Activated CD4-positive, alpha-beta T cell treated with anti-CD3 and anti-CD28 coated beads, Interleukin-2, amount 50 U/mL, for 4 hours (primary cell): Measurements from ENCODE around the gene DCTD.

Experiments used
- DNase-seq, 2 experiments: peaks; one replicate each; pipeline ENCODE4 v3.0.0-alpha.2; 2020

Gene DCTD

DNA sequence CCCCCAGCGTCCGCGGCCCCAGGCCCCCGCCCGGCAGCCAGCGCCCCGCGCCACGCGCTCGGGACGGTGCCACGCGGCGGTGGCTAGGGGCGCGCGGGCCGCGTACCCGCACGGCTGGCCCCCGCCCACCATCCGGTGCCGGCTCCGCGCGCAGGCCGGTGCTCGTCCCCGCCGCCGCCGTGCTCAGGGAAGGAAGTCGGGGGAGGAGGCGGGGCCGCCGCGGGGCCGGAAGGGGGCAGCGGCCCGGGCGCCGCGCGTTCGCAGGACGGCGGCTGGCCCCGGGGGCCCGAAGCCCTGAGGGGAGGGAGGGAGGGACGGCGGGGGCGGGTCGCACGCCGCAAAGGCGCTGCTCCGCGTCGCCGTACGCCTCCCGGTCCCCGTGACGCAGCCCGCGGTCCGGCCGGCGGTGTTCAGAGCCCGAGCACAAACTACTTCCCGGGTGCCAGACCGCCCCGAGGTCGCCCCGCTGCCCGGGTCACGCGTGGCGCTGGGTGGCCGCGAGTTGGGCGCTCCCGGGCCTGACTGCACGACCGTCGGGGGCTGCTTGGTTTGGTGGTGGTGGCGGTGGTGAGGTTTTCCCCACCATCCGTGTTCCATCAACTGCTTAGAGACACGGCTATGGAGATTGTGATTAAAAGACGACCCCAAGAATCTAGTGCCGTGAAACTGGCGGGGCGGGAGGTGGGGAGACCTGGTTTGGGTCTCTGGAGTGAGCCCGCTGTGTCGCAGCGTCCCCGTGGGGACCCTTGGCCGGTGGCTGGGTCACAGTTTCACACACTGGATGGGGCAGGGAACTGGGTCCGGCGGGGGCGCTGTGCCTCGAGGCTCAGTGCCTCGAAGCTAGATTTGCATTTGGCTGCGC, at the start of gene DCTD:
DCTD (minus strand) TSS at position 205 of the 862 bp plus-strand sequence. CDS start 1,818 bp downstream, outside the sequence.
- DNase-seq, result peak; percentile 68 to 76

DNA sequence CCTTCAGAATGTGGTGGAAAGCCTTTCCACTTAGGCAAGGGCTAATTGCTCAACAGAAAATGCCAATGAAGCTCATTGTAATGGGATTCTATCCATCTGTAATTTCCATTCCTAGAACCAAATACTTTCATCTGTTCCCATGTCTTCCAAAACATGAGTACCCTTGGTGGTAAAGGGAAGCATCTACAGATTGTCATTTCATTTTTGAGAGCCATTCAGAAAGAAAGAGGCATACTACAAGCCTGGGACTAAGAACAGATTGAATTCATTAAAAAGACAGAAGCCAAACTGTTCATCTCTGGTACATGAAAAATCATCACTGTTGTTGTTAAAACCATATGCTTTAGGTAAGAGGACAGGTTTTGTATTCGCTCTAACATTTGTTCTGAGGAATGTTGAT, 43.6 kb upstream of the DCTD start:
- DNase-seq, result no peak

DNA sequence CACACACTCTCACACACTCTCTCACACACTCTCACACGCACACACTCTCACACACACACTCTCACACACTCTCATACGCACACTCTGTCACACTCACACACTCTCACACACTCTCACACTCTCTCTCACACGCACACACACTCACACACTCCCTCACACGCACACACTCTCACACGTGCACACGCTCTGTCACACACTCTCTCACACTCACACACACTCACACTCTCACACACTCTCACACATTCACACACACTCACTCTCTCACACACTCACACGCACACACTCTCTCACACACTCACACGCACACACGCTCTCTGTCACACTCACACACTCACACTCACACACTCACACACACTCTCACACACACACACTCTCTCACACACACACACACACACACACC, 43.0 kb upstream of the DCTD start:
- DNase-seq, result no peak

DNA sequence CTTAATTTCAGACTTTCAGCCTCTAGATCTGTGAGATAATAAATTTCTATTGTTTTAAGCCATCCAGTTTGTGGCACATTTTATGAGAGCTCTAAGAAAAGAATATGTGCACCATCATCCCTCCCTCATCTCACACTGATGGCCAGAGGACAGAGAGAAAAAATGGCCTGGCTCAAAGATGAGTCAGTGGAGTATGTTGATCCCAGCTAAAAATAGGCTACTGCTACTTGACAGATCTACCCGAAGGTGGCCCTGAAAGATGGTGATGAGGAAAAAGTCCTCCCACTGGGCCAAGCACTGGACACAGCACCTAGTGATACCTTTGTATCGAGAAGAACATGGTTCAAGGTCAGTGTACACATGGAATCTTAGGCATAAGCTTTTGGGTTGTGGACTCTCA, 38.2 kb upstream of the DCTD start:
- DNase-seq, result no peak

DNA sequence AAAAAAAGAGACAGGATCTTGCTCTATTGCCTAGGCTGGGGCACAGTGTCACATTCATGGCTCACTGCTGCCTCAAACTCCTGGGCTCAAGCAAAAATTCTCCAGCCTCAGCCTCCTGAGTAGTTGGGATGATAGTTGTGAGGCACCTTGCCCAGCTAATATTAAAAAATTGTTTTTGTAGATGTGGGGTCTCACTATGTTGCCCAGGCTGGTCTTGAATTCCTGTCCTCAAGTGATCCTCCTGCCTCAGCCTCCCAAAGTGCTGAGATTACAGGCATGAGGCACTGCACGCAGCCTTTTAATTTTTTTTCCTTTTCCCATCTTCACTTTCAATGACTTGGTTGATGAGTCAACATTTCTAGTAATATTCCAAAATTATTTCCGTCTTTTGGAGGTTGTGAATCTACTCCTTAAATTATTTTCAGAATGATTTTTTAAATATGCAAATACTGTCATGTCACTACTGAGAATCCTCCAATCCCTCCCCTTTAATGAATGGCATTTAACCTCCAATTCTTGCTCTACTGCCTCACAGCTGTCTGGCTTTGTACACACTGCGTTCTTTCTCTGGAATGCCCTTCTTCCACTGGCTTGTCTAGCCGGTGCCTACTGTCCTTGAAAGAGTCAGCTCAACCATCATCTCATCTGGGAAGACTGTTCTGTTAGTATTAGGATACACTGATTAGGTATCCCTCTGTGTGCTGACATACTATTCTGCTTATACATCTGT, 27.5 kb upstream of the DCTD start:
- DNase-seq, result no peak

DNA sequence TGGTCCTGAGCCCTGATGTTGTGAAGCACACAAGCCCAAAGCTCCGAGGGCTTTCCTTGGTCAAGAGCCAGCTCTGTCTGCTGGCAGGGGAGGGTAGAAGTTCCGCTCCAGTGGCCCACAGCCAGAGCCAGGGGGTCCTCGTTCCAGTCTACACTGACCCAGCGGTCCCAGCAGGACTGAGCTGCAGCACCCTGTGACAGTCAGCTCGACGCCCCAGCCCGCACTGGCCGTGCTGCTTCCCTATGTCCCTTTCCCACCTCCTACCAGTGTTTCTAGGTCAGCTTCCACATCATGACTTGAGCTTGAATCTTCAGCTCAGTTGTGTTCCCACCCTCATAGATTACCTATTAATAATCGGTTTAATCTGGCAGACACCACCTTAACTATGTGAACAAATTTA, 22.5 kb upstream of the DCTD start:
- DNase-seq, result no peak

DNA sequence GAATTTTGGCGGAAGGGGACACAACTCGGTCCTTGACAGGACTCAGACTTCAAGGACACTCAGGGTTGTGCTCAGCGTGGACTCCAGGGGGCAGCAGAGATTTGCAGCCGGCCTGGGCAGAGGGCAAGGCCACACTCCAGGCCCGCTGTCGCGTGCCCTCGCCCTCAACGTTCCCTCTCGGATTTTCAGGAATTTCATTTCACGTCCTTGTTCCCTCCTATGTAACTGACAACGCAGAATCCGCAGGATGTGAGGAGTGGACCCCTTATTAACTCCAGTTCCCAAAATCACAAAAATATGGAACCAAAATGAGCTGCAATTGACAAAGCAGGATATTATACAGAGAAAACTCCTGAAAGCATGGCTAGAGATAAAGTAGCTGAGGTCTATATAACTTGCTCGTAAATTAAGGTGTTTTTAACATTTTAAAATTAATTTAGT, 21.0 kb upstream of the DCTD start:
- DNase-seq, result peak; percentile 52 to 61

DNA sequence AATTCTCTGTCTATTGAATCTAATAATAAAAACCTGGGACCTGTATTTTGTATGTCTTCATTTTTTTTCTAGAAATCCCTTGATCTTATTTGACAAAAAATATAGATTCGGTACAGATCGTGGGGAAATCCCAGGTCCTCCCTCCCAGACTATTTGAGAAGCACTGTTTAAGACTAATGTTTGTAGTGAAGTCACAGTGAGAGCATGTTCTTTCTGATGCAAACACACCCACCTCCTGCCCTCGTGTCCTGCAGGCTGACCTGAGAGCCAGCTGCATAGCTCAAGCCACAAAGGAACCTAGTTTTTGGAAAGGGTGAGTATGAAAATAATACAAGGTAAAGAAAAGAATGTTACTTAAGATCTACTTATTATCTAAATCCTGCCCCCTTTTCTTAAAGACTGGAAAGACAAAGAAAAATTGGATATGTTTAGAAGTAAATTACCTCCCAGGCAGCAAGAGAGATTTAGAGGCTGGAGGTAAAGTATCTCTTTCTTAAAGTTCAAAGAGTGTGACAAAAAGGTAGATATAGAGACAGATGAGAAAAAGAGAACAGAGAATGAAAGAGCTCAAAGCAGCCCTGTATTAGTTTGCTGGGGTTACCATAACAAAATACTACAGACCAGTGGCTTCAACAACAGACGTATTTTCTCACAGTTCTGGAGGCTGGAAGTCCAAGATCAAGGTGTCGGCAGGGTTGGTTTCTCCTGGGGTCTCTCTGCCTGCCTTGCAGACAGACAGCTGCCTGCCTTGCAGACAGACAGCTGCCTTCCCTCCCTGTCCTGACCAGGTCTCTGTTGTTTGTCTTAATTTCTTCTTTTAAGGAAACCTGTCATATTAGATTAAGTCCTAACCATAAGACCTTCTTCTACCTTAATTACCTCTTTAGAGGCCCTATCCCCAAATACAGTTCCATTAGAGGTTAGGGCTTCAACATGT, 20.4 kb upstream of the DCTD start:
- no peak for DNase-seq

DNA sequence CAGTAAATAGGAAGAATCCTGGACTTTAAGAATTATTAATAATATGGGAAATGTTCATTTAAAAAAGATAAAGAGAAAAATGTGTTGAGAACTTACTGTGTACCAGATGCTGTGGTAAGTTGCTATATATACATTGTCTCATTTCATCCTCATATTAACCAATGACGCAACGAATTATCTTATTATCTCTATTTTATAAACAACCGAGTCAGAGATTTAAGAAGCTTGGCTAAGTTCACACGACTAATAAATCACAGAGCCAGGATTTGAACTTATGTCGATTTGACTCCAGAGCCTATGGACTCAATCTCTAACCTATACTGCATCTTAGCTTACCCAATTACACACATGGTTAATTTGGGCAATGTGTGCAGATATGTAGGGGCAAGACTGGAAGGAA, 15.5 kb upstream of the DCTD start:
- no peak for DNase-seq

DNA sequence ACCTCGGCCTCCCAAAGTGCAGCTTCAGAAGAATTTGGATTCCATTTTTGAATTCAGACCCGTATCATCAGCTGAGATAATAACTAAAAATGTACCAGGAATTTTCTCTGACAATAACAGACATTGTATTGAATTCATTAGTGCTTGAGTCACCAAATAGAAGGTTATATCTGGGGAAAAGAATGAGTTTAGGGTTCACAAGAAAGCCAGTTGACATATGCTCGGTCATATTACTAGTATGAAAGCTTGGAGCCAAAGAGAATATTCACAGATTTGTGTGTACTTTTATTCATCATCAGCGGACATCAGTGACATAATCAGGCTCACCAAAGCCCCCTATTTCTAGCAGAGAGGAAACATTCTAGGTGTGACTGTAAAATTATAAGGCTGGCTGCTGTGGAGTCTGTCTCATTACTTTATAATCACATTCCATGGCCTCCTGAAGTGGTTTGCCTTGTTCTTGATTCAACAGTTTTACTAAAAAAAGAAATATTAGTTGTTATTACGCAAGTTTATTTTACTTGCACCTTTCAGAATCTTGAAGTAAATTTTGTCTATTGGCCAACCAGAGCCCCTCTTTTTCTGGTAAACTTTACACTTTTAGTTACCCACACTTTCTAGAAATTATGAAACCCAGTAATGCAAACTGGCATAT, 14.6 kb upstream of the DCTD start:
- no peak for DNase-seq

DNA sequence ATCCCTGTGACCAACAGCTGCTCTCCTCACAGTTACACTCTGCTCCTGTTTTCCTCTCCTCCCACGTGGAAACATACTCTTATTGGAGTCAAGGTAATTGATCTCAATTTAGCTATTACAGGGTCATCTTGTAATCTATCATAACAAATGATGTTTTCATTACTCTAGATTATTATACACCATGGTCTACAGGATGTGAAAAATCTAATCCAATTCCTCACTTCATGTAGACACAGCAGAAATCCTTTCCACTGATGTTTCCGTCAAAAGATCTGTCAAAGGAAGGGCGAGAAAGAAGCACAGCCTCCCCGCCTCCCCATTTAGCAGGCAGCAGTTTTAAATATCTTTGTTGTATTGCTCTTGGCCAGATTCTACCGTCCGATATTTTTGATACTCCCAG, 13.7 kb upstream of the DCTD start:
- no peak for DNase-seq

DNA sequence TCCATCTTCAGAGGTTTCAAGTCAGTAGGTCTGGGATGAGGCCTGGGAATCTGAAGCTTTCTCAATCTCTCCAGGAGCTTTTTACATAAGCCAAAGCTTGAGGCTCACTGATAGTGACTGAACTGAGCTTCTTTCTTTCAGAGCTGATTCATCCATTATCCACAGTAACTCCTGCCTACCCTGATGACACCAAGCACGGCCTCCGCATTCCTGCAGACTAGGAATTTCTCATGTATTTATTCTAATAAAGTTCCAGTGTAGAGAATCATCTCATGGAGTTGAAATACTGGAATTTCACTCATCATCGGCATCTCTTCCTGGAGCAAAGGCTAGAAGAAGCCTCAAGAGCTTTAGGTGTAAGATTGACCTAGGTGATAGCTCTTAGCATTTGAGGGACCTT, 12.1 kb upstream of the DCTD start:
- DNase-seq, result no peak

DNA sequence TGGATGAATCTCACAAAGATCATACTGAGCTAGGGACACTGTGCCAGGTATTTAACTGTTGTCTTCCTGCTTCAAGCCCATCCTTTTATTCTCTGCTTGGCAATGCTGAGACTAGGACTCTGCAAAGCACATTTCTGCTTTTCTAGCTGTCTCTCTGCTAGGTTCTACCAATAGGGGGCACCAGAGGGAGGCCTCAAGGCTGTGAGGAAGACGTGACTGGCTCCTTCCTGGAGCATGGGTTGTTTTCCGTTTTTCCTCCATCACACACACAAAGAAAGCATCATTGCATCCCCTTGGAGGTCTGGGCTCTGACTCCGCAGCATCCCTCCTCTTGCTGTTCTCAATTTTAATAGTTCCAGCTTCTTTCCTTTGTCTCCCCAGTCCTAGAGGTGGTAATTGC, 10.9 kb upstream of the DCTD start:
- no peak for DNase-seq

DNA sequence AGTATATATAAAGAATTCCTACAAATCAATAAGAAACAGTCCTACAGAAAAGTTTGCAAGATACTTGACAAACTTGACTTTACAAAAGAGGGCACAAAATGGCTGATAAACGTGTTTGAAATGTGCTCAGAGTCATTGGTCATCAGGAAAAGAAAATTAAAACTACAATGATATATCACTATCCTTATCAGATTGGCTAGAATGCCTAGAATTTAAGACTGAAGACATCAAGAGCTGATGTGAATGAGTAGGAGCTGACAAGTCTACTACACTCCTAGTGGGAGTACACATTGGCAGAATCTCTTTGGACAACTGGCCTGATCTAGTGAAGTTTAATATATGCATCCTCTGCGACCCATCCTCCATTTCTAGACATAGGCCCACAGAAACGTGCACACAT, 10.3 kb upstream of the DCTD start:
- DNase-seq, result no peak

DNA sequence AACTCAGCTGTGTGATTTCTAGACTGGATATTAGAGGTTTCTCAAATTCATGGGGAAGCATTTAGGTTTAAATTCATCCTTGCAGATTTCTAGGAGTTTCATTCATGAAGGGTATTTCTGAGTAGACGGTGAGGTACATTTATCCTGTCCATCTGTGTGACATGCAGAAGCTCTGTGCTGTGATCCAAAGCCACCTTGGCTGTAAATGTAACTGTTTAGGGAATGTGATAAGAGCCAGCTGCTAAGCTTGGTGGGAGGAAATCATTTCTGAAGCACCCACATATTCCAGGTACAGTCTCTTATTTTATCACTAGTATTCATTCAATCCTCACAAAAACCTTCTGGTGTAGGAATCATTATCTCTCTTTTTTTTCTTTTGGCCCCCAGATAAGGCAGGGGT, 8.7 kb upstream of the DCTD start:
- no peak for DNase-seq

DNA sequence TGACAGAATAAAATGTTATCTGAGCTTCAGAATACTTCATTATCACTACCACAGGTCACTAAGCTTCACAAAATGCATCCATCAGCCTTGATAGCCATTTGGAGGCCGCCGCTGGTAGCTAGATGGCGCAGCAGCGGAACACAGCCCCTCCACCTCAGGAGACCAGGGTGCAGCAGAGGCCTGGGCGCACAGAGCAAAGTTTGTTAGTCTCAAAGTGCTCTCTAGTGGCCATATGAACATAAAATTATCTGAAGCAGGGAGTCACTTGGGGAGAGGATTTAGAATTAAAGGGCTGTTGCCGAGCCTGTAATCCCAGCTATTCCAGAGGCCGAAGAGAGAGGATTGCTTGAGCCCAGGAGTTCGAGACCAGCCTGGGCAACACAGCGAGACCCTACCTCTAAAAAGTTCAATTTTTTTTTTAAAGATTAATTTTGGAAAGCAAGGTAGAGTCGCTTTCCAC, 8.1 kb upstream of the DCTD start:
- DNase-seq, result peak; percentile 45 to 50

DNA sequence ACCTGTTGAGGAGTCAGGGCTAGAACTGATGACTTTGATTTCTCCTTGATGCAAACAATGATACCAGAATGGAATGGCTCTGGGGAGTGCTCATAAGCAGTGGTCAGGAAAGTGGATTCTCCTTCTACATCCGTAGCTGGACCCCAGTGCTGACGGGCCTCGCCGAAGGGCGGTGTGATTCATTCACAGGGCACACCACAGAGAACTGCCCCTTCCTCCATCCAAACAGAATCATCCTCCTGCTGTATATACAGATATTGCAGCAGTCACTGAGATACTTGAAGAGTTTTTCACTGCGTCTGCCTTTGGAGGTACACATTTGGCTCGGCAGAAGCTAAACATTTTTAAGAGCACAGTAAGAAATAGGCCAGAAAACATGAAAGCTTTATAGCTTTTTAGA, 7.3 kb upstream of the DCTD start:
- DNase-seq, result no peak

DNA sequence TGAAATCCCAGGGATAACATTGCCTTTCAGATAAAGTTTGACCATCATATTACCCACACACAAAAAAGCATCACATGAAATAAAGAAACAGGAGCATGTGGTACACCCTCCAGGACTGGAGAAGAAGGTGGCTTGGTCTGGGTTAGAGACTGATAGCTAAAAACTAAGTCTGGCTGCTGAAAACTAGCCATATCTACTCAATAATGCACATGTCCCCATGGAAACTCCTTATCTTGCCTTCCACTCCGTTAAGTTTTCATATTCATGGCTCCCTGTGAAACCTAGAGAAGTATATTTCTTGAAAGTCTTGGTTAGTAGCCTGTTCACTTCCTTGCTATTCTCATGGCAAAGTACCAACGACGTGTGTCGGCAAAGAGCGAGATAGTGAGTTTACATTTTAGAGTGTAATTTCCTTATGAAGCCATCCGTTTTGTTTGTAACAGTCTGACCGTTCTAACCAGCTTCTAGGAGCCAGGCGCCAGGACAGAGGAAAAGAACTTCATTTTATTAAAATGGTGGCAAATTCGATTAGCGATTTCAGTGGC, 6.7 kb upstream of the DCTD start:
- no peak for DNase-seq

DNA sequence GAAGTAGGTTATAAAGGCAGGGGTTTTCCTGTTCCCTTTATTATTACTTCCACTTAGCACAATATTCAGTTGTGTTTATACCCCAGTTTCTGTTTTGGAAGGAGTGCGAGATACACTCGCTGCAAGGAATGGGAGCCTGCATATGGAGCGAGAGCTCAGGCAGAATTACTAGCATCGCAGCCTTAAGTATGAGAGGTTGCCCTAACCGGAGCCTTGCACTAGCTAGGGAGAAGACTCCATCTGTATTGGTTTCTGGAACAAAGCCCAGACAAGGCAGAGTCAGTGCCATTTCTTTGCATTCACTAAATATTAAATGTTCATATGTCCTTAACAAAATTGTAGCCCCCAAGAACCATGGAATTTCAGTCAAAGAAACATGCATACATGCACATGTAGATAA, 6.2 kb upstream of the DCTD start:
- no peak for DNase-seq

DNA sequence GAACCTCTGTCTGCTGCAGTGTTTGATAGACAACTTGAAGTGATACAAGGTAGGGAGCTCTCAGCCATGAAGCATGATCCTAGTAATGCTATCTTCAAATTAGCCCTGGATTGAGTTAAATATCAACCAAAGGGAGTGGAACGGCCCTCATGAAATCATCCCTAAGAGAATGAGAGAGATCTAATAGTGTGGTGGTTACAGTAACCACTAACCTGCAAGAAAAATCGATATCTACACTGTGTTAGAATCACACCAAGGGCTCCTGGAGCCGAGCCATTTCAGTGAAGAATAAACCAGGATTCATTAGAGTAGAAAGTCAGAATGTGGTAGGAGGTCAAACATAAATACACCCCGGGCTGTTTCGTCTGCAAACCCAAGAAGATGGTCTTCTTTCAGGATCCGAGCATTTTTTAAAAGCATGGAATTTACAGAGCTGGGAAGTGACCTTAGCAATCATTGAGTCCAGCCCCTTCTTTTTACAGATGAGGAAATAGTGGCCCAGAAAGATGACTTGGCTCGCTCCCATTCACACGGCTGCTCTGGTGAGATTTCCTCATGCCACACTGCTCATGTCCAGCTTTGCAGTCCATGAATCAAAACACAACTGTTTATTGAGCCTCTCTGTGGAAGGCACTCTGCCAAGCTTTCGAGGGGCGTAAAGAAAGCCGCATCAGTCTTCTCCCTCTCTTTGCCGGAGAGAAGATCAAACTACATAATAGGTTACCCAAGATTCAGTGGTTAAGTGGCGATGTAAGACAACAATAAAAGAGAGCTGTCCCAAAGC, 5.5 kb upstream of the DCTD start:
- no peak for DNase-seq

DNA sequence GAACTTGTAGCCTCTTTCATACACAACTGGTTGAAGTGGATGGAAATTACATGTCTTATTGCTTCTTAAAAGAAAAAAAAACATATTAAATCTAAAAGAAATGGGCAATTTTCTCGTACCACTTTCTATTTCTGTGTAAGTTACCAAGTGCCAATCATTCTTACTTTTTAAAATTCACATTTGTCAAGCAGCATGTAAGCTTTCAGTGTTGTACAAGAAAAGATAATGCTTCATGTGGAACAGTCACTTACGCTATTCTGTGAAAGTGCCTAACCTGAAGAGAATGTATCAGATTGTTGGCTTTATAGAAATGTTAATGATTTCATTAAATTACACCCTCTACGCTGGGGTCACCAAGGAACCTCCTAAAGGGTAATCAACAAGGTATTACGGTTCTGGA, 4.4 kb upstream of the DCTD start:
- no peak for DNase-seq
